HG02943 (cell line): ENCODE measurements around the gene LGI4.

Experiments used
- ATAC-seq: cut with Tn5 transposase; IDR thresholded peaks from one replicate; pipeline ENCODE4 v1.9.1; 2021; ENCODE audit warnings: mild to moderate bottlenecking, low read depth, moderate library complexity; ENCODE audit not compliant: unreplicated experiment

The LGI4 gene

GRCh38 chr19:35134601-35135242, at the start of gene LGI4:
Gene LGI4 (minus strand): TSS chr19:35135059. CDS start chr19:35134680, 379 bp downstream.
- no peak for ATAC-seq

- no peak for ATAC-seq
Measured at GRCh38 chr19:35184267-35184666, 49.4 kb upstream of the LGI4 start.

GRCh38 chr19:35181387-35181786, 46.5 kb upstream of the LGI4 start:
- no peak for ATAC-seq

GRCh38 chr19:35179830-35180229, 45.0 kb upstream of the LGI4 start:
- ATAC-seq, result no peak

- no peak for ATAC-seq
Measured at GRCh38 chr19:35178701-35179100, 43.8 kb upstream of the LGI4 start.

- ATAC-seq, result no peak
Measured at GRCh38 chr19:35177377-35178274, 42.8 kb upstream of the LGI4 start.

GRCh38 chr19:35176181-35176570, 41.3 kb upstream of the LGI4 start:
- no peak for ATAC-seq

- no peak for ATAC-seq
Measured at GRCh38 chr19:35174226-35174625, 39.4 kb upstream of the LGI4 start.

- ATAC-seq, result no peak
Measured at GRCh38 chr19:35171730-35172129, 36.9 kb upstream of the LGI4 start.

GRCh38 chr19:35170359-35171061, 35.7 kb upstream of the LGI4 start:
- no peak for ATAC-seq

- no peak for ATAC-seq
Measured at GRCh38 chr19:35169221-35169995, 34.5 kb upstream of the LGI4 start.

GRCh38 chr19:35168196-35168595, 33.3 kb upstream of the LGI4 start:
- no peak for ATAC-seq

GRCh38 chr19:35167251-35168119, 32.6 kb upstream of the LGI4 start:
- no peak for ATAC-seq

- ATAC-seq, result no peak
Measured at GRCh38 chr19:35166100-35167063, 31.5 kb upstream of the LGI4 start.

GRCh38 chr19:35165200-35166058, 30.6 kb upstream of the LGI4 start:
- no peak for ATAC-seq

GRCh38 chr19:35164418-35164817, 29.6 kb upstream of the LGI4 start:
- no peak for ATAC-seq

- ATAC-seq, result no peak
Measured at GRCh38 chr19:35162471-35163326, 27.8 kb upstream of the LGI4 start.
